ENCODE measurements around the gene VAMP2. TPM values are rescaled to one million over a fixed set of nuclear protein-coding genes. Genes with fewer than 3 reads are reported as not detected.

VAMP2 gene
- 120 TPM for polyA plus RNA-seq (ENCODE audit: insufficient read length)
- long read RNA-seq, donor 1, transcript VAMP2-203 (4 exons, 557 nt): minor isoform, 15 of 130 reads
- long read RNA-seq, donor 1, transcript VAMP2-201 (5 exons, 2,153 nt): major isoform, 69 of 130 reads
- long read RNA-seq, donor 1, partial matches to known transcripts: 42 of 130 reads
- long read RNA-seq, donor 1, other reads (novel, unspliced or antisense): 0 of 130 reads
- long read RNA-seq, donor 2, transcript VAMP2-201 (5 exons, 2,153 nt): major isoform, 36 of 124 reads
- long read RNA-seq, donor 2, transcript VAMP2-203 (4 exons, 557 nt): minor isoform, 10 of 124 reads
- long read RNA-seq, donor 2, partial matches to known transcripts: 77 of 124 reads
- long read RNA-seq, donor 2, other reads (novel, unspliced or antisense): 0 of 124 reads
- long read RNA-seq, donor 3, transcript VAMP2-201 (5 exons, 2,153 nt): major isoform, 31 of 43 reads
- long read RNA-seq, donor 3, partial matches to known transcripts: 8 of 43 reads
- long read RNA-seq, donor 3, other reads (novel, unspliced or antisense): 0 of 43 reads
- long read RNA-seq, donor 4, partial matches to known transcripts: 0 of 4 reads
- long read RNA-seq, donor 4, other reads (novel, unspliced or antisense): 0 of 4 reads
- long read RNA-seq, donor 5, transcript VAMP2-203 (4 exons, 557 nt): minor isoform, 10 of 76 reads
- long read RNA-seq, donor 5, transcript VAMP2-201 (5 exons, 2,153 nt): major isoform, 54 of 76 reads
- long read RNA-seq, donor 5, partial matches to known transcripts: 11 of 76 reads
- long read RNA-seq, donor 5, other reads (novel, unspliced or antisense): 0 of 76 reads
- long read RNA-seq, donor 6, transcript VAMP2-201 (5 exons, 2,153 nt): major isoform, 36 of 77 reads
- long read RNA-seq, donor 6, partial matches to known transcripts: 34 of 77 reads
- long read RNA-seq, donor 6, other reads (novel, unspliced or antisense): 0 of 77 reads
- long read RNA-seq, donor 7, transcript VAMP2-201 (5 exons, 2,153 nt): major isoform, 52 of 92 reads
- long read RNA-seq, donor 7, transcript VAMP2-203 (4 exons, 557 nt): minor isoform, 15 of 92 reads
- long read RNA-seq, donor 7, partial matches to known transcripts: 21 of 92 reads
- long read RNA-seq, donor 7, other reads (novel, unspliced or antisense): 0 of 92 reads
- long read RNA-seq, donor 8, transcript VAMP2-201 (5 exons, 2,153 nt): major isoform, 19 of 25 reads
- long read RNA-seq, donor 8, transcript VAMP2-203 (4 exons, 557 nt): minor isoform, 6 of 25 reads
- long read RNA-seq, donor 8, partial matches to known transcripts: 0 of 25 reads
- long read RNA-seq, donor 8, other reads (novel, unspliced or antisense): 0 of 25 reads

GRCh38 chr17:8162233-8162996 lies at the start of gene VAMP2:
Gene VAMP2, minus strand, starts transcription at chr17:8162948. Its CDS starts 69 bp downstream, at chr17:8162879.
- no peak for DNase-seq

GRCh38 chr17:8210761-8211458 lies 48.2 kb upstream of the VAMP2 start:
- DNase-seq: no peak

GRCh38 chr17:8209907-8210760 lies 47.4 kb upstream of the VAMP2 start, which contains the start of gene AURKB:
Gene AURKB, minus strand, starts transcription at chr17:8210575. Its CDS starts 351 bp downstream, at chr17:8210224.
- DNase-seq: peak; percentile 98

GRCh38 chr17:8206536-8206935 lies 43.8 kb upstream of the VAMP2 start:
- no peak for DNase-seq

- no peak for DNase-seq
Observed at GRCh38 chr17:8204761-8205555, 42.2 kb upstream of the VAMP2 start.

- DNase-seq: peak; percentile 88
Observed at GRCh38 chr17:8192070-8192815, 29.5 kb upstream of the VAMP2 start.

GRCh38 chr17:8190506-8190905 lies 27.8 kb upstream of the VAMP2 start:
- no peak for DNase-seq

GRCh38 chr17:8189711-8190477 lies 27.1 kb upstream of the VAMP2 start, which contains the start of gene BORCS6:
Gene BORCS6, minus strand, starts transcription at chr17:8190180. Its CDS starts 40 bp downstream, at chr17:8190140.
- DNase-seq: peak; percentile 95

GRCh38 chr17:8189041-8189710 lies 26.4 kb upstream of the VAMP2 start:
- DNase-seq: no peak

- no peak for DNase-seq
Observed at GRCh38 chr17:8188263-8188839, 25.6 kb upstream of the VAMP2 start.

GRCh38 chr17:8187517-8188262 lies 24.9 kb upstream of the VAMP2 start:
- peak; percentile 96 for DNase-seq

- peak; percentile 94 for DNase-seq
Observed at GRCh38 chr17:8186787-8187516, 24.2 kb upstream of the VAMP2 start.

GRCh38 chr17:8186446-8186786 lies 23.7 kb upstream of the VAMP2 start:
- no peak for DNase-seq

All from left kidney (tissue), 8 donors.